Neural cell (in vitro differentiated cells): ENCODE results near the gene ITGB5. TPM values are rescaled to one million over a fixed set of nuclear protein-coding genes. Genes with fewer than 3 reads are reported as not detected.

Source experiments
- H2AFZ ChIP-seq: fragments of 200-600, 300-800 bp; sonication (generic), shearing (Covaris generic); 2 replicates; pipeline ENCODE4 v1.6.0; 2014; ENCODE audit warnings: low read depth, mild to moderate bottlenecking, antibody characterized with exemption, low read length, moderate library complexity
- H3F3A ChIP-seq: fragments of 200-600 bp; shearing (Covaris generic); 2 replicates; pipeline ENCODE4 v1.6.1; 2016; ENCODE audit warnings: mild to moderate bottlenecking, moderate library complexity, mixed read lengths, antibody characterized with exemption, low read length; ENCODE audit not compliant: insufficient read depth, poor library complexity, severe bottlenecking
- H3K27ac ChIP-seq: fragments of 200-600, 300-800 bp; sonication (generic), shearing (Covaris generic); 2 replicates; pipeline ENCODE4 v1.5.1; 2014; ENCODE audit warnings: mild to moderate bottlenecking, low read length, moderate library complexity
- H3K27me3 ChIP-seq: fragments of 300-800, 200-600 bp; sonication (generic), shearing (Covaris generic); 2 replicates; pipeline ENCODE4 v1.6.0; 2014; ENCODE audit warnings: mild to moderate bottlenecking, low read depth, low read length, moderate library complexity; ENCODE audit not compliant: insufficient read depth
- H3K36me3 ChIP-seq: fragments of 300-800, 200-600 bp; sonication (generic), shearing (Covaris generic); 2 replicates; pipeline ENCODE4 v1.5.1; 2014; ENCODE audit warnings: mild to moderate bottlenecking, antibody characterized with exemption, low read length, moderate library complexity; ENCODE audit not compliant: insufficient read depth
- H3K4me2 ChIP-seq: fragments of 300-800, 200-600 bp; sonication (generic), shearing (Covaris generic); 2 replicates; pipeline ENCODE4 v1.6.0; 2014; ENCODE audit warnings: mild to moderate bottlenecking, low read length
- H3K4me3 ChIP-seq: fragments of 300-800, 200-600 bp; sonication (generic), shearing (Covaris generic); 2 replicates; pipeline ENCODE4 v1.5.1; 2014; ENCODE audit warnings: mild to moderate bottlenecking, low read length, moderate library complexity
- H3K79me2 ChIP-seq: fragments of 200-600 bp; shearing (Covaris generic); replicated peaks from 2 replicates; pipeline ENCODE4 v1.6.0; 2014; ENCODE audit warnings: mild to moderate bottlenecking, low read length, moderate library complexity; ENCODE audit not compliant: insufficient read depth
- H3K9ac ChIP-seq: fragments of 300-800, 200-600 bp; sonication (generic), shearing (Covaris generic); 2 replicates; pipeline ENCODE4 v1.6.1; 2016; ENCODE audit warnings: mild to moderate bottlenecking, low read length, mixed read lengths
- H3K9me2 ChIP-seq: fragments of 200-600 bp; shearing (Covaris generic); 2 replicates; pipeline ENCODE4 v1.6.1; 2016; ENCODE audit warnings: mild to moderate bottlenecking, low read length, mixed read lengths; ENCODE audit not compliant: insufficient read depth
- H3K9me3 ChIP-seq: fragments of 200-600, 300-800 bp; sonication (generic), shearing (Covaris generic); 2 replicates; pipeline ENCODE4 v1.6.1; 2016; ENCODE audit warnings: mild to moderate bottlenecking, mixed run types, low read length, moderate library complexity, mixed read lengths
- H4K20me1 ChIP-seq: fragments of 200-600 bp; shearing (Covaris generic); 2 replicates; pipeline ENCODE4 v1.6.1; 2016; ENCODE audit warnings: mild to moderate bottlenecking, mixed run types; ENCODE audit not compliant: insufficient read depth
- CTCF ChIP-seq: fragments of 450-650 bp; IDR thresholded peaks from 2 replicates; pipeline ENCODE4 v1.5.1; 2014; ENCODE audit warnings: antibody characterized with exemption, mild to moderate bottlenecking, moderate library complexity; ENCODE audit not compliant: poor library complexity, severe bottlenecking
- EP300 ChIP-seq: fragments of 450-650 bp; conservative IDR thresholded peaks from 2 replicates; pipeline ENCODE4 v1.6.1; 2014; ENCODE audit warnings: antibody characterized with exemption, mild to moderate bottlenecking, moderate library complexity; ENCODE audit not compliant: poor library complexity, severe bottlenecking
- EZH2 ChIP-seq: fragments of 200-600, 300-800 bp; shearing (Covaris generic), sonication (generic); IDR thresholded peaks from 2 replicates; pipeline ENCODE4 v1.6.1; 2014; ENCODE audit warnings: antibody characterized with exemption, low read length, borderline replicate concordance, mild to moderate bottlenecking; ENCODE audit not compliant: insufficient read depth, poor library complexity, severe bottlenecking
- MXI1 ChIP-seq: fragments of 450-650 bp; conservative IDR thresholded peaks from 2 replicates; pipeline ENCODE4 v1.6.1; 2014; ENCODE audit warnings: antibody characterized with exemption, mild to moderate bottlenecking; ENCODE audit not compliant: poor library complexity, severe bottlenecking
- POLR2AphosphoS5 ChIP-seq: IDR thresholded peaks from 2 replicates; pipeline ENCODE4 v1.6.1; 2012
- RAD21 ChIP-seq: fragments of 450-650 bp; conservative IDR thresholded peaks from 2 replicates; pipeline ENCODE4 v1.6.1; 2014; ENCODE audit warnings: antibody characterized with exemption, mild to moderate bottlenecking, moderate library complexity
- REST ChIP-seq: IDR thresholded peaks from 2 replicates; pipeline ENCODE4 v1.6.1; 2012; ENCODE audit warnings: borderline replicate concordance
- SMC3 ChIP-seq: fragments of 450-650 bp; conservative IDR thresholded peaks from 2 replicates; pipeline ENCODE4 v1.6.1; 2014; ENCODE audit warnings: antibody characterized with exemption, mild to moderate bottlenecking, moderate library complexity; ENCODE audit not compliant: poor library complexity
- TAF1 ChIP-seq: IDR thresholded peaks from 2 replicates; pipeline ENCODE4 v1.6.1; 2012; ENCODE audit warnings: low read depth
- polyA plus RNA-seq: library from polyadenylated mRNA; depleted of rRNA; stranded (reverse); fragments of >200 nt; gene quantifications from 2 replicates; pipeline ENCODE4 v1.2.3, GENCODE V29; 2014

Gene ITGB5
- polyA plus RNA-seq, 1 donor from 2014 or later, result 1.2 TPM

GRCh38 chr3:124815781-124816180 lies 71.4 kb downstream of the ITGB5 start:
- Histone ChIP-seq H4K20me1 (no peaks in the 10 kb centered on the region), H3K9ac (no peak overlapping the region), H3K27me3 (no peaks in the 10 kb centered on the region), H3K9me3 (no peaks in the 10 kb centered on the region), H3K4me3 (no peak overlapping the region), H3K27ac (no peak overlapping the region), H2AFZ (no peak overlapping the region), H3K79me2 (no peaks in the 10 kb centered on the region), H3K4me2 (no peak overlapping the region), H3K36me3 (no peaks in the 10 kb centered on the region), H3F3A (no peaks in the 10 kb centered on the region), H3K9me2 (no peaks in the 10 kb centered on the region)
- TF ChIP-seq RAD21 (no peak), EP300 (no peak), EZH2 (no peak), TAF1 (no peak), POLR2AphosphoS5 (no peak), MXI1 (no peak), CTCF (no peak), REST (no peak), SMC3 (no peak)

GRCh38 chr3:124814620-124815421 lies 72.3 kb downstream of the ITGB5 start:
- TF ChIP-seq RAD21 (no peak), CTCF (no peak), EZH2 (no peak), EP300 (no peak), SMC3 (no peak), POLR2AphosphoS5 (no peak), MXI1 (no peak), TAF1 (no peak), REST (no peak)
- H3K4me3 ChIP-seq, result no peak overlapping the region
- no peaks in the 10 kb centered on the region for H3K27me3 ChIP-seq
- H4K20me1 ChIP-seq, result no peaks in the 10 kb centered on the region
- H3K4me2 ChIP-seq, result no peak overlapping the region
- no peak overlapping the region for H3K9ac ChIP-seq
- no peaks in the 10 kb centered on the region for H3K9me2 ChIP-seq
- H3K36me3 ChIP-seq, result no peaks in the 10 kb centered on the region
- H3K27ac ChIP-seq, result no peak overlapping the region
- no peaks in the 10 kb centered on the region for H3K79me2 ChIP-seq
- H3F3A ChIP-seq, result no peaks in the 10 kb centered on the region
- no peak overlapping the region for H2AFZ ChIP-seq
- H3K9me3 ChIP-seq, result no peaks in the 10 kb centered on the region
